ENCODE data around the gene FCRLB. TPM values are rescaled to one million over a fixed set of nuclear protein-coding genes. Genes with fewer than 3 reads are reported as not detected.
"Not testable (repeated sequence)": the region's sequence is repeated elsewhere in the genome, so short reads cannot be mapped to it uniquely, and the experiment has no call there.

FCRLB gene
- total and polyA plus RNA-seq, 2 donors (not counting 3 experiments of a cell fraction or from before 2014, with no cell fraction given) = 0.62 TPM

DNA sequence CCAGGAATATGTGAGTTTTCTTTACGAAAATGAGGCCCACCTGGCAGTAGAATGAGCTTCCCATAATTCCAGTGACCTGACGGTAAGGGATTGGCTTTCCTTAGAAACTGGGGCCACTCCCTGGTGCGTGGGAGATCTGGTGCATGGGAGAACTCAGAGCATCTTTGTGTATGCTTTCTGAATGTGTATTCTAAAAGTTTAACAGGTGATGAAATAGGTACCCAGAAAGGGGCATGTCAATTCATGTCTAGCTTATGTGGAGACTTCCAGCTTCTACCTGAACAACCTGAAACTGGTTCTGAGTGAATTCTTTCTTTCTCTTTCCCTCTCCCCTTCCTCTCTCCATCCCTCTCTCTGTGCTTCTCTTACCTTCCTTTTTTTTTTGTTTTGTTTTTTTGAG is 29.5 kb upstream of the FCRLB start:
- intact Hi-C loops (cut with micrococcal nuclease) (no loop called here), dilution Hi-C loops (cut with MboI; ENCODE audit: extremely low pct_ligation_motif_present, low sequenced_read_pairs) (no loop called here)
- Histone ChIP-seq H3K4me1 (ENCODE audit: control insufficient read depth, extremely low read depth, insufficient read depth, low read length) (no peaks in the 10 kb centered on the region), H3K36me3 (ENCODE audit: control insufficient read depth in 2 of 2, extremely low read depth in 1 of 2, insufficient read depth in 2 of 2, low read length in 2 of 2) (no peaks in the 10 kb centered on the region), H3K9me1 (replicated peaks; ENCODE audit: control insufficient read depth, extremely low read depth, insufficient read depth, low read length) (no peaks in the 10 kb centered on the region), H3K4me2 (ENCODE audit: insufficient read depth, low read length) (no peak overlapping the region), H2AFZ (ENCODE audit: low read depth, low read length) (no peak overlapping the region), H3K27me3 (ENCODE audit: control insufficient read depth in 2 of 2, insufficient read depth in 2 of 2, low read length in 2 of 2) (peaks cover 0 to 3% of the 10 kb centered on the region in 2 experiments), H4K20me1 (replicated peaks; ENCODE audit: control insufficient read depth, extremely low read depth, insufficient read depth, low read length) (no peaks in the 10 kb centered on the region), H3K79me2 (ENCODE audit: control insufficient read depth, insufficient read depth, low read length) (no peaks in the 10 kb centered on the region), H3K27ac (ENCODE audit: insufficient read depth, low read depth, low read length) (no peak overlapping the region), H3K4me3 (replicated peaks in 1 of 3; ENCODE audit: insufficient read depth in 1 of 3, low read depth in 1 of 3, low read length in 3 of 3) (no peak overlapping the region), H3K9me3 (replicated peaks; ENCODE audit: control insufficient read depth, insufficient read depth, low read length) (no peaks in the 10 kb centered on the region), H3K9ac (replicated peaks; ENCODE audit: extremely low read depth, insufficient read depth, low read length) (no peak overlapping the region)
- DNase-seq (ENCODE audit: low read depth, low spot score) (no peak), FAIRE-seq (no peak)
- no TSS peak for BruUV-seq (replicated peaks)
- ChIA-PET CTCF (interaction anchor here (1.0 to 1.3 kb wide), 3 partner anchors 10 to 50 kb away, joined by 3 to 4 read pairs (median 3); partner anchors contain the start of gene FCRLA), POLR2A (no interaction called here)
- TF ChIP-seq GATA2 (IDR thresholded peaks at IDR 0.05; ENCODE audit: insufficient read depth, insufficient read length, low read depth, low read length) (no peak), FOS (IDR thresholded peaks at IDR 0.05; ENCODE audit: borderline replicate concordance, insufficient read depth, low read length) (no peak), POLR2AphosphoS5 (IDR thresholded peaks at IDR 0.05; ENCODE audit: insufficient read depth, low read depth, low read length) (no peak), JUN (IDR thresholded peaks at IDR 0.05; ENCODE audit: borderline replicate concordance, insufficient read depth, insufficient read length, low read depth) (no peak), MYC (IDR thresholded peaks at IDR 0.05; ENCODE audit: low read depth, low read length) (no peak), POLR2A (IDR thresholded peaks at IDR 0.05; ENCODE audit: low read depth, low read length) (no peak), EZH2 (IDR thresholded peaks at IDR 0.05; ENCODE audit: borderline replicate concordance, low read depth, low read length, severe bottlenecking) (no peak)
- TF ChIP-seq, protein P1, sequence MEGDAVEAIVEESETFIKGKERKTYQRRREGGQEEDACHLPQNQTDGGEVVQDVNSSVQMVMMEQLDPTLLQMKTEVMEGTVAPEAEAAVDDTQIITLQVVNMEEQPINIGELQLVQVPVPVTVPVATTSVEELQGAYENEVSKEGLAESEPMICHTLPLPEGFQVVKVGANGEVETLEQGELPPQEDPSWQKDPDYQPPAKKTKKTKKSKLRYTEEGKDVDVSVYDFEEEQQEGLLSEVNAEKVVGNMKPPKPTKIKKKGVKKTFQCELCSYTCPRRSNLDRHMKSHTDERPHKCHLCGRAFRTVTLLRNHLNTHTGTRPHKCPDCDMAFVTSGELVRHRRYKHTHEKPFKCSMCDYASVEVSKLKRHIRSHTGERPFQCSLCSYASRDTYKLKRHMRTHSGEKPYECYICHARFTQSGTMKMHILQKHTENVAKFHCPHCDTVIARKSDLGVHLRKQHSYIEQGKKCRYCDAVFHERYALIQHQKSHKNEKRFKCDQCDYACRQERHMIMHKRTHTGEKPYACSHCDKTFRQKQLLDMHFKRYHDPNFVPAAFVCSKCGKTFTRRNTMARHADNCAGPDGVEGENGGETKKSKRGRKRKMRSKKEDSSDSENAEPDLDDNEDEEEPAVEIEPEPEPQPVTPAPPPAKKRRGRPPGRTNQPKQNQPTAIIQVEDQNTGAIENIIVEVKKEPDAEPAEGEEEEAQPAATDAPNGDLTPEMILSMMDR (IDR thresholded peaks at IDR 0.05; ENCODE audit: extremely low read depth in 1 of 2, insufficient read depth in 1 of 2, low read depth in 1 of 2, low read length in 2 of 2) = no peak
- TF ChIP-seq, protein P2, sequence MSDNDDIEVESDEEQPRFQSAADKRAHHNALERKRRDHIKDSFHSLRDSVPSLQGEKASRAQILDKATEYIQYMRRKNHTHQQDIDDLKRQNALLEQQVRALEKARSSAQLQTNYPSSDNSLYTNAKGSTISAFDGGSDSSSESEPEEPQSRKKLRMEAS (IDR thresholded peaks at IDR 0.05; ENCODE audit: insufficient read depth, insufficient read length) = no peak

DNA sequence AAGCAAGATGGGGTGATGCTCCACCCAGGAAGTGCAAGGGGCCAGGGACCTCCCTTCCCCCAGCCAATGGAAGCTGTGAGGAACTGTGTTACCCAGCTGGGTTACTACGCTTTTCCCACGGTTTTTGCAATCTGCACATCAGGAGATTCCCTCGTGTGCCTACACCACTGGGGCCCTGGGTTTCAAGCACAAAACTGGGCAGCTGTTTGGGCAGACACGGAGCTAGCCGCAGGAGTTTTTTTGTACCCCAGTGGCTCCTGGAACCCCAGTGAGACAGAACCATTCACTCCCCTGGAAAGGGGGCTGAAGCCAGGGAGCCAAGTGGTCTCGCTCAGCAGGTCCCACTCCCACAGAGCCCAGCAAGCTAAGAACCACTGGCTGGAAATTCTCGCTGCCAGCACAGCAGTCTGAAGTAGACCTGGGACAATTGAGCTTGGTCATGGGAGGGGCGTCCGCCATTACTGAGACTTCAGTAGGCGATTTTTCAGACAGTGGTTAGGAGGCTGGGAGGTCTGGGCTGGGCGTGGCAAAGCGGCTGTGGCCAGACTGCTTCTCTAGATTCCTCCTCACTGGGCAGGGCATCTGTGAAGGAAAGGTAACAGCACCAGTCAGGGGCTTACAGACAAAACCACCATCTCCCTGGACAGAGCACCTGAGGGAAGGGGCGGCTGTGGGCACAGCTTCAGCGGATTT is 28.2 kb upstream of the FCRLB start:
- H3K9me1 ChIP-seq (replicated peaks; ENCODE audit: control insufficient read depth, extremely low read depth, insufficient read depth, low read length); H3K79me2 ChIP-seq (ENCODE audit: control insufficient read depth, insufficient read depth, low read length); H3K9ac ChIP-seq (replicated peaks; ENCODE audit: extremely low read depth, insufficient read depth, low read length); H3K36me3 ChIP-seq (ENCODE audit: control insufficient read depth in 2 of 2, extremely low read depth in 1 of 2, insufficient read depth in 2 of 2, low read length in 2 of 2); FAIRE-seq; DNase-seq (ENCODE audit: low read depth, low spot score); H3K4me3 ChIP-seq (replicated peaks in 1 of 3; ENCODE audit: insufficient read depth in 1 of 3, low read depth in 1 of 3, low read length in 3 of 3); dilution Hi-C loops (cut with MboI; ENCODE audit: extremely low pct_ligation_motif_present, low sequenced_read_pairs); CTCF ChIA-PET; BruUV-seq (replicated peaks); H3K9me3 ChIP-seq (replicated peaks; ENCODE audit: control insufficient read depth, insufficient read depth, low read length); intact Hi-C loops (cut with micrococcal nuclease); H3K4me2 ChIP-seq (ENCODE audit: insufficient read depth, low read length); H2AFZ ChIP-seq (ENCODE audit: low read depth, low read length); POLR2A ChIA-PET; H3K27ac ChIP-seq (ENCODE audit: insufficient read depth, low read depth, low read length); H3K27me3 ChIP-seq (ENCODE audit: control insufficient read depth in 2 of 2, insufficient read depth in 2 of 2, low read length in 2 of 2); H3K4me1 ChIP-seq (ENCODE audit: control insufficient read depth, extremely low read depth, insufficient read depth, low read length); H4K20me1 ChIP-seq (replicated peaks; ENCODE audit: control insufficient read depth, extremely low read depth, insufficient read depth, low read length): not testable (repeated sequence)

DNA sequence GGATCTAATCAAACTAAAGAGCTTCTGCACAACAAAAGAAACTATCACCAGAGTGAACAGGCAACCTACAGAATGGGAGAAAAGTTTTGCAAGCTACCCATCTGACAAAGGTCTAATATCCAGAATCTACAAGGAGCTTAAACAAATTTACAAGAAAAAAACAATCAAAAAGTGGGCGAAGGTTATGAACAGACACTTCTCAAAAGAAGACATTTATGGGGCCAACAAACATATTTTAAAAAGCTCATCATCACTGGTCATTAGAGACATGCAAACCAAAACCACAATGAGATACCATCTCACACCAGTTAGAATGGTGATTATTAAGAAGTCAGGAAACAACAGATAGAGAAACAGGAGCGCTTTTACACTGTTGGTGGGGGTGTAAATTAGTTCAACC is 23.0 kb upstream of the FCRLB start:
- H3K9me1 ChIP-seq (replicated peaks; ENCODE audit: control insufficient read depth, extremely low read depth, insufficient read depth, low read length); FAIRE-seq; H3K9ac ChIP-seq (replicated peaks; ENCODE audit: extremely low read depth, insufficient read depth, low read length); H3K4me1 ChIP-seq (ENCODE audit: control insufficient read depth, extremely low read depth, insufficient read depth, low read length); H3K79me2 ChIP-seq (ENCODE audit: control insufficient read depth, insufficient read depth, low read length); H2AFZ ChIP-seq (ENCODE audit: low read depth, low read length); intact Hi-C loops (cut with micrococcal nuclease); H3K9me3 ChIP-seq (replicated peaks; ENCODE audit: control insufficient read depth, insufficient read depth, low read length); CTCF ChIA-PET; dilution Hi-C loops (cut with MboI; ENCODE audit: extremely low pct_ligation_motif_present, low sequenced_read_pairs); BruUV-seq (replicated peaks); H3K27ac ChIP-seq (ENCODE audit: insufficient read depth, low read depth, low read length); H3K4me3 ChIP-seq (replicated peaks in 1 of 3; ENCODE audit: insufficient read depth in 1 of 3, low read depth in 1 of 3, low read length in 3 of 3); DNase-seq (ENCODE audit: low read depth, low spot score); H3K4me2 ChIP-seq (ENCODE audit: insufficient read depth, low read length); H4K20me1 ChIP-seq (replicated peaks; ENCODE audit: control insufficient read depth, extremely low read depth, insufficient read depth, low read length); POLR2A ChIA-PET; H3K27me3 ChIP-seq (ENCODE audit: control insufficient read depth in 2 of 2, insufficient read depth in 2 of 2, low read length in 2 of 2); H3K36me3 ChIP-seq (ENCODE audit: control insufficient read depth in 2 of 2, extremely low read depth in 1 of 2, insufficient read depth in 2 of 2, low read length in 2 of 2): not testable (repeated sequence)

Measured in endothelial cell of umbilical vein (primary cell).